ENCODE results near the gene MACROD2. TPM values are rescaled to one million over a fixed set of nuclear protein-coding genes. Genes with fewer than 3 reads are reported as not detected.

Gene MACROD2
- total and polyA plus RNA-seq, 4 donors = 13.0 to 67.1 (median 20.7) TPM

DNA sequence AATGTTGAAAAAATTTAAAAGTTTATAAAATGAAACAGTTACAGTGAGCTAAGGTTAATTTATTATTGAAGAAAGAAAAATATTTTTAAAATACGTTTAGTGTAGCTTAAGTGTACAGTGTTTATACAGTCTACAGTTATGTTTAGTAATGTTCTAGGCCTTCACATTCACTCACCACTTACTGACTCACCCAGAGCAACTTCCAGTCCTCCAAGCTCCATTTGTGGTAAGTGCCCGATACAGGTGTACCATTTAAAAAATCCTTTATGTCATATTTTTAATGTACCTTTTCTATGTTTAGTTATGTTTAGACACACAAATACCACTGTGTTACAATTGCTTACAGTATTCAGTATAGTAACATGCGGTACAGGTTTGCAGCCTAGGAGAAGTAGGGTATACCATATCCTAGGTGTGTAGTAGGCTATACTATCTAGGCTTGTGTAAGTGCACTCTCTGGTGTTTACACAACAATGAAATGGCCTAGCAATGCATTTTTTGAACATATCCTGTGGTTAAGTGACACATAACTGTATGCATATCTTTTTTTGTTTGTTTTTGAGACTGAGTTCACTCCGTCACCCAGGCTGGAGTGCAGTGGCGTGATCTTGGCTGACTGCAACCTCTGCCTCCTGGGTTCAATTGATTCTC lies 315.8 kb downstream of the MACROD2 start:
- TF ChIP-seq, protein P1, sequence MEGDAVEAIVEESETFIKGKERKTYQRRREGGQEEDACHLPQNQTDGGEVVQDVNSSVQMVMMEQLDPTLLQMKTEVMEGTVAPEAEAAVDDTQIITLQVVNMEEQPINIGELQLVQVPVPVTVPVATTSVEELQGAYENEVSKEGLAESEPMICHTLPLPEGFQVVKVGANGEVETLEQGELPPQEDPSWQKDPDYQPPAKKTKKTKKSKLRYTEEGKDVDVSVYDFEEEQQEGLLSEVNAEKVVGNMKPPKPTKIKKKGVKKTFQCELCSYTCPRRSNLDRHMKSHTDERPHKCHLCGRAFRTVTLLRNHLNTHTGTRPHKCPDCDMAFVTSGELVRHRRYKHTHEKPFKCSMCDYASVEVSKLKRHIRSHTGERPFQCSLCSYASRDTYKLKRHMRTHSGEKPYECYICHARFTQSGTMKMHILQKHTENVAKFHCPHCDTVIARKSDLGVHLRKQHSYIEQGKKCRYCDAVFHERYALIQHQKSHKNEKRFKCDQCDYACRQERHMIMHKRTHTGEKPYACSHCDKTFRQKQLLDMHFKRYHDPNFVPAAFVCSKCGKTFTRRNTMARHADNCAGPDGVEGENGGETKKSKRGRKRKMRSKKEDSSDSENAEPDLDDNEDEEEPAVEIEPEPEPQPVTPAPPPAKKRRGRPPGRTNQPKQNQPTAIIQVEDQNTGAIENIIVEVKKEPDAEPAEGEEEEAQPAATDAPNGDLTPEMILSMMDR (IDR thresholded peaks at IDR 0.05; ENCODE audit: control extremely low read depth, extremely low read depth) = no peak
- no peak for ATAC-seq (ENCODE audit: insufficient read depth, low FRiP score)
- WGBS, 2 donors = 83 to 89% methylated on average over 5 of the region's 5 CpGs

DNA sequence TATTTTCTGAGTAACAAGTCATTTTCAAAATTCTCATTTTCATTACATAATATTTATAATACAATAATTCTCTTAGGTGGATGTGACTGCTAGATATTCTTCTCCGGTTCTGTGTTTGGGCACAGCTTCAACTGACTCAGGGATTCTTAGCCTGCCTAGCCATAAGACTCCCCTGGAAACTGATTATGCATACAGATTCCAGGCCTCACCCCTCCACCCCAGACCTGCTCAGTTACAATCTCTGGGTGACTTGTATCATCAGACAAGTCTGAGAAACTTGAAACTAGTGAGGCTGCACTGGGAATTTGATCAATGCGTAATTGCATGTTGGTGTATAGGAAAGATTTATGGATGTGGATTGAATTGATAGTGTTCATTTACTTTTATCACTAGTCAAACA lies 316.7 kb downstream of the MACROD2 start:
- H3K36me3 ChIP-seq (ENCODE audit: control insufficient read depth in 4 of 4, insufficient read depth in 4 of 4, low read length in 4 of 4) = no peaks in the 10 kb centered on the region
- ATAC-seq (ENCODE audit: insufficient read depth, low FRiP score) (no peak), DNase-seq (no peak)
- TF ChIP-seq, protein P1 (IDR thresholded peaks at IDR 0.05; ENCODE audit: control extremely low read depth, extremely low read depth) = no peak
- no peaks in the 10 kb centered on the region for H3K27me3 ChIP-seq (ENCODE audit: control insufficient read depth in 3 of 3, insufficient read depth in 3 of 3, low read length in 2 of 3)
- H3K27ac ChIP-seq (ENCODE audit: low read depth in 1 of 2, low read length in 1 of 2) = no peak overlapping the region
- no peaks in the 10 kb centered on the region for H3K9me3 ChIP-seq (ENCODE audit: control insufficient read depth in 4 of 4, insufficient read depth in 3 of 4, low read length in 3 of 4)
- no peaks in the 10 kb centered on the region for H3K4me1 ChIP-seq (ENCODE audit: control insufficient read depth in 5 of 5, insufficient read depth in 5 of 5, low read length in 5 of 5)
- no peak overlapping the region for H3K4me3 ChIP-seq
- no peak overlapping the region for H3K9ac ChIP-seq (ENCODE audit: insufficient read depth in 1 of 2, low read length in 2 of 2)
- WGBS, 2 donors = 95 to 99% methylated on average over 2 of the region's 2 CpGs

More for the DNA sequence above, 315.8 kb downstream of the MACROD2 start:
- no peak overlapping the region for H3K9ac ChIP-seq (ENCODE audit: insufficient read depth in 1 of 2, low read length in 2 of 2)
- H3K27me3 ChIP-seq (ENCODE audit: control insufficient read depth in 3 of 3, insufficient read depth in 3 of 3, low read length in 2 of 3) = no peaks in the 10 kb centered on the region
- no peaks in the 10 kb centered on the region for H3K9me3 ChIP-seq (ENCODE audit: control insufficient read depth in 4 of 4, insufficient read depth in 3 of 4, low read length in 3 of 4)
- no peaks in the 10 kb centered on the region for H3K4me1 ChIP-seq (ENCODE audit: control insufficient read depth in 5 of 5, insufficient read depth in 5 of 5, low read length in 5 of 5)
- H3K27ac ChIP-seq (ENCODE audit: low read depth in 1 of 2, low read length in 1 of 2) = no peak overlapping the region
- H3K4me3 ChIP-seq = no peak overlapping the region
- no peak for DNase-seq
- H3K36me3 ChIP-seq (ENCODE audit: control insufficient read depth in 4 of 4, insufficient read depth in 4 of 4, low read length in 4 of 4) = no peaks in the 10 kb centered on the region

DNA sequence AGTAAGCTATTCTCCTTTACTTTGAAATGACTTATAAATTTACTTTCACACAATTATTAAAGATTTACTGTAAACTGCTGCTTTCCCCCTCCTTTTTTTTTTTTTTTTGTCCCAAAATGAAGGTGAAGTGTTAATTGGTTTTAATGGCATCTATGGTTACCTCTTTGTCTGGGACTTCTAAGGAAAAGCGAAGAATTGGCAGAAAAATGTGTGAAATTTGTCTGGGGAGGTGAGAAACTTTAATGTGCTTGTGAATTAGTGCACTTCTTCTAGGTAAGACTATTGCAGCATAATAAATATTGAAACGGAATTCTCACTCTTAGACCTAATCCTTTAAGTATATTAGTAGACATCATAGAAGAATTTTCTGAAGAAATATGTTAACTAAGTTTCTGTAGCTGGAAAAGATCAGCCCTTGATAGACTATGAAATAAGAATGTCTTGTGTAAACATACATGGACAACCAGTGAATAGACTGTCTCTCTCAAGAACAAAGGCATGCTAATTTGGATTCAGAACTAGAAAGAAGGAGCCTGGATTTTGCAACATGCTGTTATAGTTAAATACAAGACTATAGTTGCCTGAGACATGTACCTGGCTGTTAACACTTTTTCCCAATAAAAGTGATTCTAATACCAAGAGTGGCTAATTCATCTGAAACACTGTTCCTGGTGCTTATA lies 318.2 kb downstream of the MACROD2 start:
- ATAC-seq (ENCODE audit: insufficient read depth, low FRiP score) (no peak), DNase-seq (no peak)
- Histone ChIP-seq H3K27me3 (ENCODE audit: control insufficient read depth in 3 of 3, insufficient read depth in 3 of 3, low read length in 2 of 3) (no peaks in the 10 kb centered on the region), H3K4me3 (no peak overlapping the region), H3K4me1 (ENCODE audit: control insufficient read depth in 5 of 5, insufficient read depth in 5 of 5, low read length in 5 of 5) (no peaks in the 10 kb centered on the region), H3K27ac (ENCODE audit: low read depth in 1 of 2, low read length in 1 of 2) (no peak overlapping the region), H3K36me3 (ENCODE audit: control insufficient read depth in 4 of 4, insufficient read depth in 4 of 4, low read length in 4 of 4) (no peaks in the 10 kb centered on the region), H3K9me3 (ENCODE audit: control insufficient read depth in 4 of 4, insufficient read depth in 3 of 4, low read length in 3 of 4) (no peaks in the 10 kb centered on the region), H3K9ac (ENCODE audit: insufficient read depth in 1 of 2, low read length in 2 of 2) (no peak overlapping the region)
- TF ChIP-seq, protein P1 (IDR thresholded peaks at IDR 0.05; ENCODE audit: control extremely low read depth, extremely low read depth) = no peak
- 65 to 66% methylated on average over 2 of the region's 2 CpGs for WGBS, 2 donors

Measured in lung (tissue), 12 donors.